ENCODE measurements around the gene NPNT.

DNA sequence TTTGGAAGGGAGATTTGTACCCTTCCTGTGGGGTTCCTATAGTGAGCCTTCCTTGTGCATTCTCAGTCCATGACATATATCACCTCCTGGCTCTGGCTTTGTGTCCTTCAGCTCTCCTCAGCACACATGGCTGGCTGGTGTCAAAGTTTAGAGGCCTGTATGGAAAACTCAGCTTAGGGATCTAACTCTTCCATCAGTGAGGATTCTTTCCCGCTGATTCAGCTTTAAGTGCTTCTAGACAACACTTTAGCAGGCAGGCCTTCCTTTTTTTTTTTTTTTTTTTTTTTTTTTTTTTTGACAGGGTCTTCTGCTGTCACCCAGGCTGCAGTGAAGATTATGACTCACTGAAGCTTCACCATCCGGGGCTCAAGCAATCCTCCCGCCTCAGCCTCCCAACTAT is 84.2 kb downstream of the NPNT start:
- TF ChIP-seq EZH2 (IDR thresholded peaks at IDR 0.05; ENCODE audit: insufficient read depth, poor library complexity, severe bottlenecking) (no peak), EZH2phosphoT487 (IDR thresholded peaks at IDR 0.05; ENCODE audit: insufficient read depth, low read depth) (no peak)

Data from GM23248 (cell line).